Peyer's patch (tissue), 4 donors: ENCODE data around the gene TCAIM. TPM values are rescaled to one million over a fixed set of nuclear protein-coding genes. Genes with fewer than 3 reads are reported as not detected.

Source experiments
- DNase-seq, 3 donors: peaks; one replicate each; pipeline ENCODE4 v3.0.0-alpha.2; 2017 to 2019
- H3K27ac ChIP-seq, 4 donors: fragments of 200-600 bp; sonication (generic); one replicate each; pipeline ENCODE4 v1.5.1; 2016 to 2019
- H3K27me3 ChIP-seq, 2 donors: fragments of 200-600 bp; sonication (generic); one replicate each; pipeline ENCODE4 v1.5.1; 2019
- H3K36me3 ChIP-seq, 3 donors: fragments of 200-600 bp; sonication (generic); one replicate each; pipeline ENCODE4 v1.5.1; 2016 to 2019
- H3K4me1 ChIP-seq, 4 donors: fragments of 200-600 bp; sonication (generic); one replicate each; pipeline ENCODE4 v1.5.1; 2016 to 2019
- H3K4me3 ChIP-seq, 4 donors: fragments of 200-600 bp; sonication (generic); 1 replicate in 3 of 4; 2 replicates in 1 of 4; pipeline ENCODE4 v1.5.1; 2016 to 2019; ENCODE audit warnings: mild to moderate bottlenecking in 1 of 4
- H3K9me3 ChIP-seq, 4 donors: fragments of 200-600 bp; sonication (generic); one replicate each; pipeline ENCODE4 v1.5.1; 2016 to 2019; ENCODE audit warnings: mild to moderate bottlenecking in 1 of 4
- POLR2A ChIP-seq, 2 donors: fragments of 450-650 bp; IDR thresholded peaks; one replicate each; pipeline ENCODE4 v1.5.1; 2017; ENCODE audit warnings: antibody characterized with exemption in 2 of 2, mild to moderate bottlenecking in 2 of 2, moderate library complexity in 2 of 2
- total RNA-seq, 4 donors: library from RNA; depleted of rRNA; stranded (reverse); fragments of >200 nt; gene quantifications; one replicate each; pipeline ENCODE4 v1.1.0, GENCODE V29; 2016
- TF ChIP-seq, protein P1 (sequence below), 6 experiments: fragments of 450-650 bp in 4 of 6; fragments of 200-600 bp in 2 of 6; sonication (generic) in 1 of 6; IDR thresholded peaks; one replicate each; pipeline ENCODE4 v1.5.1; 2017 to 2019; ENCODE audit warnings: antibody characterized with exemption in 6 of 6, mild to moderate bottlenecking in 3 of 6, moderate library complexity in 1 of 6

The TCAIM gene
- total RNA-seq, 4 donors from 2014 or later = 14.7 to 25.9 (median 17.8) TPM

DNA sequence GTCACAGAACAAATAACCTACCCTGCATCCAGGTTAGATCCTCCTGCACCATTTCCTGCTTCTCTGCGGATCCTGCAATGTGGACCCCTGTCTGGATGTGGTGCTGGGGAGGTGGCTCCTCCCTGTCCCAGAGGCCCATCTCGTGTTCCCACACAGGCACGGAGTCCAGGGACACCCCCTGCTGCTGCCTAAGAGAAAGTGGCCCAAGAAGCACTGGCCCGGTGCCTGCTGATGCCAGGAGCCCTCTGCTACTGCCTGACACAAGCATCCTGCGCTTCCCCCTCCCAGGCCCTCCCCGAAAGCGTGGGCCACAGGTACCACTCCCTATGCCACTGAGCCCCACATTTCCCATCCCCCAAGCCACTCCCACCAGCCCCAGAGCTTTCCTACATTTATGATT lies 90.3 kb downstream of the TCAIM start:
- H3K27me3 ChIP-seq = no peaks in the 10 kb centered on the region
- H3K36me3 ChIP-seq = no peaks in the 10 kb centered on the region
- no peak overlapping the region for H3K27ac ChIP-seq
- H3K4me1 ChIP-seq = no peaks in the 10 kb centered on the region
- no peak overlapping the region for H3K4me3 ChIP-seq
- DNase-seq = no peak
- no peaks in the 10 kb centered on the region for H3K9me3 ChIP-seq
- TF ChIP-seq, protein P1, sequence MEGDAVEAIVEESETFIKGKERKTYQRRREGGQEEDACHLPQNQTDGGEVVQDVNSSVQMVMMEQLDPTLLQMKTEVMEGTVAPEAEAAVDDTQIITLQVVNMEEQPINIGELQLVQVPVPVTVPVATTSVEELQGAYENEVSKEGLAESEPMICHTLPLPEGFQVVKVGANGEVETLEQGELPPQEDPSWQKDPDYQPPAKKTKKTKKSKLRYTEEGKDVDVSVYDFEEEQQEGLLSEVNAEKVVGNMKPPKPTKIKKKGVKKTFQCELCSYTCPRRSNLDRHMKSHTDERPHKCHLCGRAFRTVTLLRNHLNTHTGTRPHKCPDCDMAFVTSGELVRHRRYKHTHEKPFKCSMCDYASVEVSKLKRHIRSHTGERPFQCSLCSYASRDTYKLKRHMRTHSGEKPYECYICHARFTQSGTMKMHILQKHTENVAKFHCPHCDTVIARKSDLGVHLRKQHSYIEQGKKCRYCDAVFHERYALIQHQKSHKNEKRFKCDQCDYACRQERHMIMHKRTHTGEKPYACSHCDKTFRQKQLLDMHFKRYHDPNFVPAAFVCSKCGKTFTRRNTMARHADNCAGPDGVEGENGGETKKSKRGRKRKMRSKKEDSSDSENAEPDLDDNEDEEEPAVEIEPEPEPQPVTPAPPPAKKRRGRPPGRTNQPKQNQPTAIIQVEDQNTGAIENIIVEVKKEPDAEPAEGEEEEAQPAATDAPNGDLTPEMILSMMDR (IDR thresholded peaks at IDR 0.05) = no peak

GRCh38 chr3:44429459-44429858 lies 90.9 kb downstream of the TCAIM start:
- Histone ChIP-seq H3K27ac (no peak overlapping the region), H3K27me3 (no peaks in the 10 kb centered on the region), H3K4me3 (no peak overlapping the region), H3K4me1 (no peaks in the 10 kb centered on the region), H3K9me3 (no peaks in the 10 kb centered on the region), H3K36me3 (no peaks in the 10 kb centered on the region)
- TF ChIP-seq POLR2A (IDR thresholded peaks at IDR 0.05) = no peak
- TF ChIP-seq, protein P1 (IDR thresholded peaks at IDR 0.05) = no peak
- no peak for DNase-seq

- TF ChIP-seq, protein P1 (IDR thresholded peaks at IDR 0.05) = no peak
- no peak overlapping the region for H3K27ac ChIP-seq
- no peaks in the 10 kb centered on the region for H3K36me3 ChIP-seq
- no peaks in the 10 kb centered on the region for H3K27me3 ChIP-seq
- H3K4me3 ChIP-seq = no peak overlapping the region
- no peaks in the 10 kb centered on the region for H3K9me3 ChIP-seq
- DNase-seq = no peak
- H3K4me1 ChIP-seq = no peaks in the 10 kb centered on the region
Observed at GRCh38 chr3:44430466-44430865, 91.9 kb downstream of the TCAIM start.

GRCh38 chr3:44434834-44435510 lies 96.4 kb downstream of the TCAIM start:
- no peaks in the 10 kb centered on the region for H3K27me3 ChIP-seq
- no peak for TF ChIP-seq POLR2A (IDR thresholded peaks at IDR 0.05)
- TF ChIP-seq, protein P1 (IDR thresholded peaks at IDR 0.05) = no peak
- H3K9me3 ChIP-seq = no peaks in the 10 kb centered on the region
- H3K4me3 ChIP-seq = no peak overlapping the region
- H3K36me3 ChIP-seq = no peaks in the 10 kb centered on the region
- H3K4me1 ChIP-seq = peaks cover 0 to 8% (median under 1%) of the 10 kb centered on the region in 4 donors
- H3K27ac ChIP-seq = no peak overlapping the region
- no peak for DNase-seq

- no peaks in the 10 kb centered on the region for H3K9me3 ChIP-seq
- no peak overlapping the region for H3K4me3 ChIP-seq
- peaks cover 0 to 20% (median 2%) of the 10 kb centered on the region in 4 donors for H3K4me1 ChIP-seq
- no peaks in the 10 kb centered on the region for H3K27me3 ChIP-seq
- no peak overlapping the region for H3K27ac ChIP-seq
- TF ChIP-seq POLR2A (IDR thresholded peaks at IDR 0.05) = no peak
- TF ChIP-seq, protein P1 (IDR thresholded peaks at IDR 0.05) = no peak
- DNase-seq = no peak
- H3K36me3 ChIP-seq = no peaks in the 10 kb centered on the region
Observed at GRCh38 chr3:44436181-44436580, 97.6 kb downstream of the TCAIM start.

DNA sequence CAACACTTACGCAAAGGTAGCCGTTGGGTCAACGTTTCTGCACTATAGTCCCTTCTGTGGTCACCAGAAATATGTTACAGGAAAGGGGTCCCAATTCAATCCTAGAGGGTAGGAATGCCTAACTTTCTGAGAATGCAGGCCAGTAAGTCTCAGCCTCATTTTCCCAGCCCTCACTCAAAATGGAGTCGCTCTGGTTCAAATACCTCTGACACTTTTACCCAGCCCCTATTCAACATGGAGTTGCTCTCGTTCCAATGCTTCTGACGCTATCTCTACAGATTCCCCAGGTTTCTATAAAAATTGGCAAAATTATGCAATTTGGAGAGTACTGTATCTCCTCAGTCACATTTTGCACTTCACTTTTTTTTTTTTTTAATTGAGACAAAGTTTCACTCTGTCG lies 99.2 kb downstream of the TCAIM start:
- DNase-seq = no peak
- TF ChIP-seq, protein P1 (IDR thresholded peaks at IDR 0.05) = no peak
- H3K4me3 ChIP-seq = no peak overlapping the region
- no peaks in the 10 kb centered on the region for H3K27me3 ChIP-seq
- peaks cover 0 to 22% (median 2%) of the 10 kb centered on the region in 4 donors for H3K4me1 ChIP-seq
- no peaks in the 10 kb centered on the region for H3K36me3 ChIP-seq
- H3K9me3 ChIP-seq = no peaks in the 10 kb centered on the region
- no peak overlapping the region for H3K27ac ChIP-seq
